ENCODE measurements around the gene SNX24. TPM values are rescaled to one million over a fixed set of nuclear protein-coding genes. Genes with fewer than 3 reads are reported as not detected.

SNX24 gene
- polyA plus RNA-seq, 1 experiment, result 14.8 TPM

DNA sequence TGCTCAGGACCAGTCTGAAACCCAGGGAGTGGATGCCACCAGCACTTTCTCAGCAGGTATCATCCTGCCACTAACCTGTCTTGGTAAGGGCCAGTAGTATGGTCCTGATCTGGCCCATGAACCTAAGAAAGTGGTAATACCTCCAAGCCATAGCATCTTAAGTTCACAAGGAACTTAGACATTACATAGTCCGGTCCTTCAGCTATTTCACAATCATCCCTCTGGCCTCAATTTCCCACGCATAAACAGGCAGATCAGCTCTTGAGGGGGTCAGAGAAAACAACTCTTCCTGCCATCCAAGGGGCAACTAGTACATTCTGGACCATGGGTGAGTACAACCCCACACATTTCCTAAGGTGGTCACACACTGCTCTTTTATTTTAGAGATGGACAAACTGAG lies 102.9 kb downstream of the SNX24 start:
- POLR2A ChIA-PET, result no interaction called here
- no peak for DNase-seq (ENCODE audit: low read depth, low spot score)

GRCh38 chr5:122951658-122952057 lies 106.2 kb downstream of the SNX24 start:
- TF ChIP-seq, protein P1, sequence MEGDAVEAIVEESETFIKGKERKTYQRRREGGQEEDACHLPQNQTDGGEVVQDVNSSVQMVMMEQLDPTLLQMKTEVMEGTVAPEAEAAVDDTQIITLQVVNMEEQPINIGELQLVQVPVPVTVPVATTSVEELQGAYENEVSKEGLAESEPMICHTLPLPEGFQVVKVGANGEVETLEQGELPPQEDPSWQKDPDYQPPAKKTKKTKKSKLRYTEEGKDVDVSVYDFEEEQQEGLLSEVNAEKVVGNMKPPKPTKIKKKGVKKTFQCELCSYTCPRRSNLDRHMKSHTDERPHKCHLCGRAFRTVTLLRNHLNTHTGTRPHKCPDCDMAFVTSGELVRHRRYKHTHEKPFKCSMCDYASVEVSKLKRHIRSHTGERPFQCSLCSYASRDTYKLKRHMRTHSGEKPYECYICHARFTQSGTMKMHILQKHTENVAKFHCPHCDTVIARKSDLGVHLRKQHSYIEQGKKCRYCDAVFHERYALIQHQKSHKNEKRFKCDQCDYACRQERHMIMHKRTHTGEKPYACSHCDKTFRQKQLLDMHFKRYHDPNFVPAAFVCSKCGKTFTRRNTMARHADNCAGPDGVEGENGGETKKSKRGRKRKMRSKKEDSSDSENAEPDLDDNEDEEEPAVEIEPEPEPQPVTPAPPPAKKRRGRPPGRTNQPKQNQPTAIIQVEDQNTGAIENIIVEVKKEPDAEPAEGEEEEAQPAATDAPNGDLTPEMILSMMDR (IDR thresholded peaks at IDR 0.05; ENCODE audit: low read depth, low read length), result no peak
- Histone ChIP-seq H3K27me3 (ENCODE audit: control insufficient read depth, insufficient read depth, low read length) (no peaks in the 10 kb centered on the region), H3K27ac (ENCODE audit: low read depth, low read length) (no peak overlapping the region), H3K4me3 (ENCODE audit: low read depth, low read length) (no peak overlapping the region), H3K9me3 (ENCODE audit: control insufficient read depth, insufficient read depth, low read length) (no peaks in the 10 kb centered on the region)
- POLR2A ChIA-PET, result no interaction called here
- DNase-seq (ENCODE audit: low read depth, low spot score), result no peak
- CTCF ChIA-PET, result interaction anchor here (0.7 kb wide), 1 partner anchor 29 kb away, joined by 4 read pairs; no protein-coding TSS in a partner anchor

More for the DNA sequence above, 102.9 kb downstream of the SNX24 start:
- no peaks in the 10 kb centered on the region for H3K27me3 ChIP-seq (ENCODE audit: control insufficient read depth, insufficient read depth, low read length)
- CTCF ChIA-PET, result no interaction called here
- no peaks in the 10 kb centered on the region for H3K9me3 ChIP-seq (ENCODE audit: control insufficient read depth, insufficient read depth, low read length)
- TF ChIP-seq, protein P1 (IDR thresholded peaks at IDR 0.05; ENCODE audit: low read depth, low read length), result no peak
- H3K27ac ChIP-seq (ENCODE audit: low read depth, low read length), result no peak overlapping the region
- H3K4me3 ChIP-seq (ENCODE audit: low read depth, low read length), result no peak overlapping the region

DNA sequence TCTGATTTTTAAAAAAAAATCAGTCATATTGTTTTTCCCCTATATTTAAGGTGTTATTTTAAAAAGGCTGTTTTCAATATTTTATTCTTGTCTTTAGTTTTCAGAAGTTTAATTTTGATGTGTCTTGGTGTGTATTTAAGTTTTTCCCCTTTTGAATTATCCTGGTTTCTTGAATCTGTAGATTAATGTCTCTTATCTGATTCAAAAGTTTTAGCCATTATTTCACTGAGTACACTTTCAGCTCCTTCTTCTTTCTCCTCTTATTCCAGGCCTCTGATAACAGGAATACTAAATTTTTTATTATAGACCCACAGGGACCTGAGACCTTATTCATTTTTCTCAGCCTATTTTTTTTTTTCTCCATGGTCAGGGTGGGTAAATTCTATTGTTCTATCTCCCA lies 109.3 kb downstream of the SNX24 start:
- Histone ChIP-seq H3K9me3 (ENCODE audit: control insufficient read depth, insufficient read depth, low read length) (no peaks in the 10 kb centered on the region), H3K27ac (ENCODE audit: low read depth, low read length) (no peak overlapping the region), H3K27me3 (ENCODE audit: control insufficient read depth, insufficient read depth, low read length) (no peaks in the 10 kb centered on the region), H3K4me3 (ENCODE audit: low read depth, low read length) (no peak overlapping the region)
- TF ChIP-seq, protein P1 (IDR thresholded peaks at IDR 0.05; ENCODE audit: low read depth, low read length), result no peak
- ChIA-PET POLR2A (no interaction called here), CTCF (no interaction called here)
- no peak for DNase-seq (ENCODE audit: low read depth, low spot score)

DNA sequence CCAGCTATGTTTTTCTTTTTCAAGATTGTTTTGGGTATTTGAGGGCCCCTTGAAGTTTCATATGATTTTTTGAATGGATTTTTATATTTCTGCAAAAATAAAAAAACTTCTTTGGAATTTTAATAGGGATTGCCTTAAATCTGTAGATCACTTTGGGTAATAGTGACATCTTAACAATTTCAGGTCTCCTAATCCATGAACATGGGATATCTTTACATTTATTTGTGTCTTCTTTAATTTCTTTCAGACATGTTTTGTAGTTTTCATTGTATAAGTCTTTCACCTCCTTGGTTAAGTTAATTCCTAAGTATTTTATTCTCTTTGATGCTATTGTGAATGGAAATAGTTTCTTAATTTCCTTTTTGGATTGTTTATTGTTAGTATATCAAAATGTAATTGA lies 112.0 kb downstream of the SNX24 start:
- CTCF ChIA-PET, result no interaction called here
- no peak for DNase-seq (ENCODE audit: low read depth, low spot score)

GRCh38 chr5:122959740-122960445 lies 114.5 kb downstream of the SNX24 start:
- no peaks in the 10 kb centered on the region for H3K9me3 ChIP-seq (ENCODE audit: control insufficient read depth, insufficient read depth, low read length)
- DNase-seq (ENCODE audit: low read depth, low spot score), result no peak
- POLR2A ChIA-PET, result no interaction called here
- no peaks in the 10 kb centered on the region for H3K27me3 ChIP-seq (ENCODE audit: control insufficient read depth, insufficient read depth, low read length)
- TF ChIP-seq, protein P1 (IDR thresholded peaks at IDR 0.05; ENCODE audit: low read depth, low read length), result no peak
- no peak overlapping the region for H3K27ac ChIP-seq (ENCODE audit: low read depth, low read length)
- no peak overlapping the region for H3K4me3 ChIP-seq (ENCODE audit: low read depth, low read length)
- CTCF ChIA-PET, result no interaction called here

More for the DNA sequence above, 112.0 kb downstream of the SNX24 start:
- Histone ChIP-seq H3K27ac (ENCODE audit: low read depth, low read length) (no peak overlapping the region), H3K4me3 (ENCODE audit: low read depth, low read length) (no peak overlapping the region), H3K27me3 (ENCODE audit: control insufficient read depth, insufficient read depth, low read length) (no peaks in the 10 kb centered on the region), H3K9me3 (ENCODE audit: control insufficient read depth, insufficient read depth, low read length) (no peaks in the 10 kb centered on the region)
- POLR2A ChIA-PET, result no interaction called here
- TF ChIP-seq, protein P1 (IDR thresholded peaks at IDR 0.05; ENCODE audit: low read depth, low read length), result no peak
